Natural killer cell (primary cell): ENCODE data around the gene PDS5B. TPM values are rescaled to one million over a fixed set of nuclear protein-coding genes. Genes with fewer than 3 reads are reported as not detected.

Experiments
- ATAC-seq, 3 donors: fragments of 150-1000 bp in 2 of 3; fragments of 200-7000 bp in 1 of 3; cut with Tn5 transposase; 1 replicate in 1 of 3; 2 replicates in 2 of 3; pipeline ENCODE4 v1.10.0; 2021; ENCODE audit warnings: mild to moderate bottlenecking in 2 of 3, moderate library complexity in 2 of 3
- DNase-seq, 2 donors: peaks; one replicate each; pipeline versions ENCODE4 v3.0.0 to v3.0.0-alpha.2; 2013 to 2021; ENCODE audit warnings: mixed read lengths in 1 of 2
- H3K27ac ChIP-seq: one replicate; pipeline ENCODE4 v1.5.1; 2013; ENCODE audit warnings: mild to moderate bottlenecking, low read length
- H3K27me3 ChIP-seq: one replicate; pipeline ENCODE4 v1.6.1; 2013; ENCODE audit warnings: low read length; ENCODE audit not compliant: control insufficient read depth, insufficient read depth
- H3K36me3 ChIP-seq: one replicate; pipeline ENCODE4 v1.6.1; 2013; ENCODE audit warnings: low read length; ENCODE audit not compliant: control insufficient read depth, insufficient read depth
- H3K4me1 ChIP-seq: one replicate; pipeline ENCODE4 v1.6.1; 2013; ENCODE audit warnings: low read length; ENCODE audit not compliant: control insufficient read depth, insufficient read depth
- H3K4me3 ChIP-seq: one replicate; pipeline ENCODE4 v1.5.1; 2013; ENCODE audit warnings: low read length
- H3K9me3 ChIP-seq: one replicate; pipeline ENCODE4 v1.6.1; 2013; ENCODE audit warnings: low read length; ENCODE audit not compliant: control insufficient read depth, insufficient read depth
- H3K27ac Mint-ChIP-seq, 2 donors: one replicate each; pipeline ENCODE4 v1.8.0; 2022; ENCODE audit warnings: mild to moderate bottlenecking in 2 of 2, mixed read lengths in 2 of 2, moderate library complexity in 1 of 2
- H3K27me3 Mint-ChIP-seq, 2 donors: one replicate each; pipeline ENCODE4 v1.8.0; 2022; ENCODE audit warnings: low read depth in 2 of 2, mixed read lengths in 2 of 2
- H3K36me3 Mint-ChIP-seq: one replicate; pipeline ENCODE4 v1.8.0; 2022; ENCODE audit warnings: mixed read lengths
- H3K4me1 Mint-ChIP-seq, 2 donors: one replicate each; pipeline ENCODE4 v1.8.0; 2022; ENCODE audit warnings: mixed read lengths in 2 of 2
- H3K4me3 Mint-ChIP-seq: one replicate; pipeline ENCODE4 v1.8.0; 2022; ENCODE audit warnings: mild to moderate bottlenecking, moderate library complexity, mixed read lengths
- H3K9me3 Mint-ChIP-seq, 2 donors: one replicate each; pipeline ENCODE4 v1.8.0; 2022; ENCODE audit warnings: mixed read lengths in 2 of 2
- WGBS: methylation state at CpG from one replicate; pipeline ENCODE4 v1.1.7; 2013; ENCODE audit warnings: missing lambda C conversion rate; ENCODE audit not compliant: insufficient coverage; 5-methylcytosine and 5-hydroxymethylcytosine counted together
- intact Hi-C: fragments of 100-400 bp; cut with micrococcal nuclease; formaldehyde crosslinking; loops from one replicate; pipeline ENCODE4 v1.14.2; 2022
- total RNA-seq, 4 donors: library from RNA; stranded (reverse); fragments of 120-200 nt in 1 of 4; gene quantifications; one replicate each; pipeline versions ENCODE4 v1.2.3 to v1.2.4, GENCODE V29; 2013 to 2022
- TF ChIP-seq, protein P1 (sequence below): fragments of 200-600 bp; IDR thresholded peaks from one replicate; pipeline ENCODE4 v1.8.0; 2022; ENCODE audit warnings: antibody characterized with exemption

Gene PDS5B
- total RNA-seq, 3 donors from 2014 or later (not counting 1 experiment from before 2014, with no cell fraction given) = 59.4 to 70.6 (median 64.7) TPM

DNA sequence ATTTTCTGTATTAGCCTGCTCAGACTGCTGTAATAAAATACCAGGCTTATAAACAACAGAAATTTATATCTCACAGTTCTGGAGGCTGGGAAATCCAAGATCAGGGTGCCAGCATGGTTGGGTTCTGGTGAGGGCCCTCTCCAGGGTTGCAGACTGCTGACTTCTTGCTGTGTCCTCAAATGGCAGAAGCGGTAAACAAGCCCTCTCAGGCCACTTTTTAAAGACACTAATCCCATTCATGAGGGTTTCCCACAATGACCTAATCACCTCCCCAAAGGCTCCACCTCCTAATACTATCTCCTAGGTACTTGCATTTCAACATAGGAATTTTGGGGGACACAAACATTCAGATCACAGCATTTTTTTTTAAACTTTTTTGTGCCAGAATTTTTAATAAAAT lies 159.3 kb downstream of the PDS5B start:
- Histone ChIP-seq H3K4me3 (no peak overlapping the region), H3K27ac (no peak overlapping the region), H3K4me1 (no peaks in the 10 kb centered on the region), H3K27me3 (no peaks in the 10 kb centered on the region), H3K9me3 (no peaks in the 10 kb centered on the region), H3K36me3 (peaks cover 32% of the 10 kb centered on the region)
- TF ChIP-seq, protein P1, sequence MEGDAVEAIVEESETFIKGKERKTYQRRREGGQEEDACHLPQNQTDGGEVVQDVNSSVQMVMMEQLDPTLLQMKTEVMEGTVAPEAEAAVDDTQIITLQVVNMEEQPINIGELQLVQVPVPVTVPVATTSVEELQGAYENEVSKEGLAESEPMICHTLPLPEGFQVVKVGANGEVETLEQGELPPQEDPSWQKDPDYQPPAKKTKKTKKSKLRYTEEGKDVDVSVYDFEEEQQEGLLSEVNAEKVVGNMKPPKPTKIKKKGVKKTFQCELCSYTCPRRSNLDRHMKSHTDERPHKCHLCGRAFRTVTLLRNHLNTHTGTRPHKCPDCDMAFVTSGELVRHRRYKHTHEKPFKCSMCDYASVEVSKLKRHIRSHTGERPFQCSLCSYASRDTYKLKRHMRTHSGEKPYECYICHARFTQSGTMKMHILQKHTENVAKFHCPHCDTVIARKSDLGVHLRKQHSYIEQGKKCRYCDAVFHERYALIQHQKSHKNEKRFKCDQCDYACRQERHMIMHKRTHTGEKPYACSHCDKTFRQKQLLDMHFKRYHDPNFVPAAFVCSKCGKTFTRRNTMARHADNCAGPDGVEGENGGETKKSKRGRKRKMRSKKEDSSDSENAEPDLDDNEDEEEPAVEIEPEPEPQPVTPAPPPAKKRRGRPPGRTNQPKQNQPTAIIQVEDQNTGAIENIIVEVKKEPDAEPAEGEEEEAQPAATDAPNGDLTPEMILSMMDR = no peak
- intact Hi-C loops = no loop called here
- H3K27ac Mint-ChIP-seq = peak overlapping the region in 1 of 2 donors; percentile 30
- no peak overlapping the region for H3K4me3 Mint-ChIP-seq
- no peaks in the 10 kb centered on the region for H3K27me3 Mint-ChIP-seq
- DNase-seq (no peak), ATAC-seq (no peak)
- no peaks in the 10 kb centered on the region for H3K9me3 Mint-ChIP-seq
- H3K4me1 Mint-ChIP-seq = peaks cover 0 to 9% of the 10 kb centered on the region in 2 donors
- 92% methylated on average over 1 of the region's 1 CpG for WGBS
- no peaks in the 10 kb centered on the region for H3K36me3 Mint-ChIP-seq

DNA sequence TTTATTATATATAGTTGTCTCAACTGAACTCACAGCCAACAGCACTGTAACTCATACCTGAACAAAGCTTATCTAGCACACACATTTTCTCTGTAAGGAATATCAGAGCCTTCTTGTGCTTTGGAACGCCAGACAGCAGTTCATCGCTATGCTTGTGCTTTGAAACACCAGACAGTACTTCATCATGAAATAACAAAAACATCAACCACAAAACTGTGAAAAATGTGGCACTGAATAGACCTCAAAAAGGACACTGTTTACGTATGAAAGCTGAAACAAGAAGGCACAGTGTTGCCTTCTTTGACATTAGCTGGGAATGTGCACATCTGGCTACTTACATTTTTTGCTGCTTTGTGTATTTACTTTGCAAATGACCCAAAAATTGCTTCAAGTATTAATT lies 160.2 kb downstream of the PDS5B start:
- Mint-ChIP-seq H3K36me3 (no peaks in the 10 kb centered on the region), H3K9me3 (no peaks in the 10 kb centered on the region), H3K4me3 (no peak overlapping the region), H3K27ac (peak overlapping the region in 1 of 2 donors; percentile 30), H3K4me1 (peaks cover 0 to 9% of the 10 kb centered on the region in 2 donors), H3K27me3 (no peaks in the 10 kb centered on the region)
- H3K27ac ChIP-seq = no peak overlapping the region
- no peaks in the 10 kb centered on the region for H3K9me3 ChIP-seq
- ATAC-seq (peak; percentile 69 to 78 (median 70)), DNase-seq (peak in 1 of 2 donors; percentile 25)
- 58% methylated on average over 3 of the region's 3 CpGs for WGBS
- H3K4me3 ChIP-seq = no peak overlapping the region
- H3K27me3 ChIP-seq = no peaks in the 10 kb centered on the region
- TF ChIP-seq, protein P1 = no peak
- H3K4me1 ChIP-seq = no peaks in the 10 kb centered on the region
- H3K36me3 ChIP-seq = peaks cover 32% of the 10 kb centered on the region
- intact Hi-C loops = no loop called here

- Histone ChIP-seq H3K27ac (no peak overlapping the region), H3K36me3 (peaks cover 28% of the 10 kb centered on the region), H3K9me3 (no peaks in the 10 kb centered on the region), H3K4me3 (no peak overlapping the region), H3K4me1 (no peaks in the 10 kb centered on the region), H3K27me3 (no peaks in the 10 kb centered on the region)
- DNase-seq (no peak), ATAC-seq (no peak)
- Mint-ChIP-seq H3K27me3 (no peaks in the 10 kb centered on the region), H3K4me1 (peaks cover 0 to 9% of the 10 kb centered on the region in 2 donors), H3K4me3 (no peak overlapping the region), H3K27ac (no peak overlapping the region), H3K9me3 (no peaks in the 10 kb centered on the region), H3K36me3 (no peaks in the 10 kb centered on the region)
- intact Hi-C loops = no loop called here
- TF ChIP-seq, protein P1 = no peak
- WGBS = no CpG with 5 or more reads among the region's 2 CpGs
Measured at GRCh38 chr13:32748305-32748704, 162.1 kb downstream of the PDS5B start.

DNA sequence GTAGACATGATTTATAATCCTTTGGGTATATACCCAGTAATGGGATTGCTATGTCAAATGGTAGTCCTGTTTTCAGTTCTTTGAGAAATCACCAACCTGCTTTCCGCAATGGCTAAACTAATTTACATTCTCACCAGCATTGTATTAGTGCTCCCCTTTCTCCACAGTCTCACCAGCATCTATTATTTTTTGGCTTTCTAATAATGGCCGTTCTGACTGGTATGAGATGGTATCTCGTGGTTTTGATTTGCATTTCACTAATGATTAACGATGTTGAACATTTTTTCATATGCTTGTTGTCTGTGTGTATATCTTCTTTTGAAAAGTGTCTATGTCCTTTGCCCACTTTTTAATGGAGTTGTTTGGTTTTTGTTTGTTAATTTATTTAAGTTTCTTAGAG lies 165.1 kb downstream of the PDS5B start:
- Histone ChIP-seq H3K27ac (no peak overlapping the region), H3K4me1 (no peaks in the 10 kb centered on the region), H3K4me3 (no peak overlapping the region), H3K27me3 (no peaks in the 10 kb centered on the region), H3K9me3 (no peaks in the 10 kb centered on the region), H3K36me3 (peaks cover 29% of the 10 kb centered on the region)
- no peak overlapping the region for H3K4me3 Mint-ChIP-seq
- ATAC-seq (no peak), DNase-seq (no peak)
- no peak overlapping the region for H3K27ac Mint-ChIP-seq
- peaks cover 8% of the 10 kb centered on the region for H3K36me3 Mint-ChIP-seq
- intact Hi-C loops = no loop called here
- H3K9me3 Mint-ChIP-seq = no peaks in the 10 kb centered on the region
- WGBS = 100% methylated on average over 4 of the region's 4 CpGs
- H3K27me3 Mint-ChIP-seq = no peaks in the 10 kb centered on the region
- peaks cover 0 to 4% of the 10 kb centered on the region in 2 donors for H3K4me1 Mint-ChIP-seq
- TF ChIP-seq, protein P1 = no peak
